NCI-H524 (cell line): ENCODE measurements around the gene ZSWIM6.

ENCODE experiments used
- DNase-seq, 2 experiments: peaks; one replicate each; lab custom pipeline; 2025; lab: John Stamatoyannopoulos, UW

ZSWIM6 gene

GRCh38 chr5:61307191-61307590 lies 24.9 kb upstream of the ZSWIM6 start:
- no peak for DNase-seq

- DNase-seq = no peak
These were observed 24.4 kb upstream of the ZSWIM6 start for GRCh38 chr5:61307611-61308010.

GRCh38 chr5:61308712-61309111 lies 23.3 kb upstream of the ZSWIM6 start:
- no peak for DNase-seq

GRCh38 chr5:61309115-61309514 lies 22.9 kb upstream of the ZSWIM6 start:
- no peak for DNase-seq

- no peak for DNase-seq
These were observed 20.9 kb upstream of the ZSWIM6 start for GRCh38 chr5:61311056-61311610.

GRCh38 chr5:61311836-61312808 lies 19.9 kb upstream of the ZSWIM6 start:
- DNase-seq = no peak

GRCh38 chr5:61313960-61314681 lies 17.9 kb upstream of the ZSWIM6 start:
- DNase-seq = no peak

- no peak for DNase-seq
These were observed 13.7 kb upstream of the ZSWIM6 start for GRCh38 chr5:61318376-61318775.

- peak; percentile 64 to 87 for DNase-seq
These were observed 12.5 kb upstream of the ZSWIM6 start for GRCh38 chr5:61319388-61320146.

- DNase-seq = no peak
These were observed 11.2 kb upstream of the ZSWIM6 start for GRCh38 chr5:61320860-61321259.

- no peak for DNase-seq
These were observed 10.4 kb upstream of the ZSWIM6 start for GRCh38 chr5:61321669-61322068.

- no peak for DNase-seq
These were observed 9.0 kb upstream of the ZSWIM6 start for GRCh38 chr5:61322738-61323725.

- DNase-seq = no peak
These were observed 4.0 kb upstream of the ZSWIM6 start for GRCh38 chr5:61327760-61328753.

GRCh38 chr5:61328791-61329549 lies 3.1 kb upstream of the ZSWIM6 start:
- no peak for DNase-seq

- DNase-seq = peak in 1 of 2 experiments; percentile 12
These were observed 2.4 kb upstream of the ZSWIM6 start for GRCh38 chr5:61329550-61330128.

- peak; percentile 53 to 60 for DNase-seq
These were observed 1.7 kb upstream of the ZSWIM6 start for GRCh38 chr5:61330341-61330844.

- DNase-seq = peak; percentile 56 to 76
These were observed 1.1 kb upstream of the ZSWIM6 start for GRCh38 chr5:61330845-61331406.

- peak in 1 of 2 experiments; percentile 45 for DNase-seq
These were observed 296 bp downstream of the ZSWIM6 start for GRCh38 chr5:61332358-61332749.
